Epithelial cell of esophagus (primary cell): ENCODE results near the gene MORN1.

ENCODE experiments used
- DNase-seq: peaks from one replicate; pipeline ENCODE4 v3.0.0; 2010; ENCODE audit warnings: low read depth
- H3K4me3 ChIP-seq: 2 replicates; pipeline ENCODE4 v1.5.1; 2011; ENCODE audit warnings: mild to moderate bottlenecking, low read length, control low read depth
- TF ChIP-seq, protein P1 (sequence below): IDR thresholded peaks from 2 replicates; pipeline ENCODE4 v1.5.1; 2011; ENCODE audit warnings: low read depth, mild to moderate bottlenecking, low read length, control low read depth, inconsistent platforms; ENCODE audit not compliant: insufficient read depth; ENCODE audit errors: missing control alignments

The MORN1 gene

DNA sequence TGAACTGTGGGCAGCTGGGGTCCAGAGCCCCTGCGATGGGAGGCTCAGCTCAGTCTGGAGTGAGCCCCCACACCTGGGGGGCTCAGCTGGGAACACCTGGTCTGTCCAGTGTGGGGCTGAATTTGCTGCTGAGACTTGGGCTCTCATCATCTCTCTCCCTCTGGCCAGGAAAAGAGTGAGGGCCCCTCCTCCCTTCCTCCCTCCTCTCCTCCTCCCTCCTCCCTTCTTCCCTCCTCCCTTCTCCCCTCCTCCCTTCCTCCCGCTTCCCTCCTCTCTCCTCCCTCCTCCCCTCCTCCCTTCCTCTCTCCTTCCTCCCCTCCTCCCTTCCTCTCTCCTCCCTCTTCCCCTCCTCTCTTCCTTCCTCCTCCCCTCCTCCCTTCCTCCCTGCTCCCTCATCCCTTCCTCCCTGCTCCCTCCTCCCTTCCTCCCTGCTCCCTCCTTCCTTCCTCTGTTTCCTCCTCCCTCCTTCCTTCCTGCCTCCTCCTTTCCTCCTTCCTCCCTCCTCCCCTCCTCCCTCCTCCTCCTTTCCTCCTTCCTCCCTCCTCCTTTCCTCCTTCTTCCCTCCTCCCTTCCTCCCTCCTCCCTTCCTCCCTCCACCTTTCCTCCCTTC, 44.5 kb upstream of the MORN1 start:
- no peak overlapping the region for H3K4me3 ChIP-seq
- no peak for DNase-seq
- TF ChIP-seq, protein P1, sequence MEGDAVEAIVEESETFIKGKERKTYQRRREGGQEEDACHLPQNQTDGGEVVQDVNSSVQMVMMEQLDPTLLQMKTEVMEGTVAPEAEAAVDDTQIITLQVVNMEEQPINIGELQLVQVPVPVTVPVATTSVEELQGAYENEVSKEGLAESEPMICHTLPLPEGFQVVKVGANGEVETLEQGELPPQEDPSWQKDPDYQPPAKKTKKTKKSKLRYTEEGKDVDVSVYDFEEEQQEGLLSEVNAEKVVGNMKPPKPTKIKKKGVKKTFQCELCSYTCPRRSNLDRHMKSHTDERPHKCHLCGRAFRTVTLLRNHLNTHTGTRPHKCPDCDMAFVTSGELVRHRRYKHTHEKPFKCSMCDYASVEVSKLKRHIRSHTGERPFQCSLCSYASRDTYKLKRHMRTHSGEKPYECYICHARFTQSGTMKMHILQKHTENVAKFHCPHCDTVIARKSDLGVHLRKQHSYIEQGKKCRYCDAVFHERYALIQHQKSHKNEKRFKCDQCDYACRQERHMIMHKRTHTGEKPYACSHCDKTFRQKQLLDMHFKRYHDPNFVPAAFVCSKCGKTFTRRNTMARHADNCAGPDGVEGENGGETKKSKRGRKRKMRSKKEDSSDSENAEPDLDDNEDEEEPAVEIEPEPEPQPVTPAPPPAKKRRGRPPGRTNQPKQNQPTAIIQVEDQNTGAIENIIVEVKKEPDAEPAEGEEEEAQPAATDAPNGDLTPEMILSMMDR: no peak

- H3K4me3 ChIP-seq: no peak overlapping the region
- TF ChIP-seq, protein P1: no peak
- no peak for DNase-seq
Observed at GRCh38 chr1:2435091-2435490, 43.7 kb upstream of the MORN1 start.

DNA sequence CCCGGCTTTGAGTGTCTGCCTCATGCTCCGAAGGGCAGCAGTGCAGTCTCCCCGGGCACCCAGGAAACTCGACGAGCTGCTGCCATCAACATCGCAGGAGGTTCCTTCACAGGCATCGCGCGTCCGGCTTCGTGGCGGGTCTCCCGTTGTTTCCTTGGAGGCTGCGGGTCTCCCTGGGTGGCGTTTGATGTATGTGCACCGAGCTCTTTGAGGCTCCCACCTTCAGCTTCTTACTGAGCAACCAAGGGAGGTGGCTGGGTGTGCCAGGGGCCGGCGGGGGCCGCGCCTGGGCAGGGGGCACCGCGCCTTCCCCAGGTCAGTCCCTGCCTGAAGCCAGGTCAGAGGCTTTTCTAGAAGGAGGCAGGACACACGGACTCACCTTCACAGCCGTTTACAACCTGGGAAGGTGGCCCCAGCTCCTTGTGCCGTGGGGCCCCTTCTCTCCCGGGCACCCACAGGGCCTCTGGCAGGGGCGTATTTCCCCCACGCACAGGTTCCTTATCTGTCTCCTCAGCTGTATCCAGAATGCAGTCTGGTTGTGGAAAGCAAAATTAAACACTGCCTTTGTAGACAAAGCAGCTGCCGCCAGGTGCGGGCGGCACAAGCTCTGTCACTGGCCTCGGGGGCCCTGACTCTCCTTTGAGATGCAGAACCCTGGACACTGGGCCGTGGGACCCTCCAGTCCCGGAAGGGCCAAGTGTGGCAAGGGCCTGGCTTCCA, 42.7 kb upstream of the MORN1 start:
- TF ChIP-seq, protein P1: no peak
- DNase-seq: no peak
- no peak overlapping the region for H3K4me3 ChIP-seq

- TF ChIP-seq, protein P1: no peak
- no peak overlapping the region for H3K4me3 ChIP-seq
- DNase-seq: no peak
Observed at GRCh38 chr1:2433196-2433595, 41.8 kb upstream of the MORN1 start.

DNA sequence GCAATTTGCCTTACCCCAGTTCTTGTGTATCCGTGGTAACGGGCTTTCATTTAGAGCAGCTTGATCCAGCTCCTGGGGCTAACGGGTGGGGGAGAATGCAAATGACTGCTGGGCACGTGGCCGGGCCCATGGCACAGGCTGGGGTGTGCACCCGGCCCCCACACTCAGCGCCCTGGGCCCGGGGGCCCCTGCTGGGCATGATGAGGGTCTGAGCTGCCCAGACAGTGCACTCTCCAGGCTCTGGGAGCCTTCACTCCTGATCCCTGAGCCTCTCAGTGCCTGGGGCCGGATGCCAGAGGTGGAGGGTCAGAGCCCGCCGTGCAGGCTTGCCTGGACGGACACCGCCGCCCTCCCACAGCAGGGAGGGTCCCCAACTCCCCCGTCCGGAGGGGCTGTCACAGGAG, 41.1 kb upstream of the MORN1 start:
- no peak for DNase-seq
- TF ChIP-seq, protein P1: no peak
- peak overlapping the region; percentile 78 for H3K4me3 ChIP-seq

GRCh38 chr1:2431518-2431917, 40.2 kb upstream of the MORN1 start:
- TF ChIP-seq, protein P1: no peak
- no peak for DNase-seq
- H3K4me3 ChIP-seq: peak overlapping the region; percentile 78

- peak; percentile 89 for DNase-seq
- peak overlapping the region; percentile 78 for H3K4me3 ChIP-seq
- TF ChIP-seq, protein P1: no peak
Observed at GRCh38 chr1:2431103-2431502, 39.7 kb upstream of the MORN1 start.
